ENCODE results near the gene JPH2. TPM values are rescaled to one million over a fixed set of nuclear protein-coding genes. Genes with fewer than 3 reads are reported as not detected.

The JPH2 gene
- total and polyA plus RNA-seq, 10 of the 15 experiments (the other 5 are each of a cell fraction or from before 2014, with no cell fraction given), result 0.16 TPM; not detected in 9

GRCh38 chr20:44112889-44113617 is 73.9 kb downstream of the JPH2 start (continued):
- TF ChIP-seq REST (IDR thresholded peaks at IDR 0.05; ENCODE audit: low read depth, low read length), result no peak
- TF ChIP-seq GABPA (IDR thresholded peaks at IDR 0.05; ENCODE audit: low read depth), result no peak

GRCh38 chr20:44112456-44112855 is 74.5 kb downstream of the JPH2 start:
- BruUV-seq (replicated peaks), result no TSS peak
- FAIRE-seq (no peak), DNase-seq (ENCODE audit: low read depth, low spot score) (no peak), ATAC-seq (no peak)
- no peak overlapping the region for H3K4me2 ChIP-seq (ENCODE audit: control insufficient read depth, insufficient read depth)
- ChIA-PET POLR2A (no interaction called here), CTCF (interaction anchor here (1.1 to 2.2 kb wide), 4 partner anchors 76 to 197 kb away, joined by 3 to 7 read pairs (median 4); no protein-coding TSS in a partner anchor), SMC1A (ENCODE audit: uncharacterized antibody, unreplicated experiment) (no interaction called here), RAD21 (ENCODE audit: unreplicated experiment) (interaction anchor here (0.6 kb wide), 1 partner anchor 78 kb away, joined by 3 read pairs; no protein-coding TSS in a partner anchor)
- TF ChIP-seq RFX5 (IDR thresholded peaks at IDR 0.05; ENCODE audit: low read depth, low read length) (no peak), BHLHE40 (IDR thresholded peaks at IDR 0.05; ENCODE audit: borderline replicate concordance in 1 of 2, low read depth in 2 of 2, low read length in 1 of 2) (no peak), BCLAF1 (IDR thresholded peaks at IDR 0.05) (no peak), E2F8 (IDR thresholded peaks at IDR 0.05; ENCODE audit: low read depth, partially characterized antibody) (no peak), PBX3 (IDR thresholded peaks at IDR 0.05; ENCODE audit: insufficient replicate concordance, low read depth, low read length) (no peak), SRF (IDR thresholded peaks at IDR 0.05; ENCODE audit: low read depth in 2 of 2, low read length in 2 of 2) (no peak)
- WGBS (ENCODE audit: insufficient coverage, insufficient replicate concordance, low lambda C conversion rate, missing lambda C conversion rate), result 27% methylated on average over 6 of the region's 6 CpGs
- no peak overlapping the region for H3K9ac ChIP-seq (ENCODE audit: control insufficient read depth, insufficient read depth, low read length)
- intact Hi-C loops (cut with micrococcal nuclease; ENCODE audit: unreplicated experiment), result no loop called here
- no peaks in the 10 kb centered on the region for H3K79me2 ChIP-seq (ENCODE audit: control insufficient read depth, insufficient read depth, low read length)
- no peaks in the 10 kb centered on the region; a peak in 1 of 4 replicates for H3K36me3 ChIP-seq (ENCODE audit: control insufficient read depth in 2 of 2, insufficient read depth in 2 of 2, low read length in 1 of 2)
- in situ Hi-C loops (cut with MboI), result no loop called here
- H4K20me1 ChIP-seq (ENCODE audit: control insufficient read depth, insufficient read depth), result no peaks in the 10 kb centered on the region
- H3K9me3 ChIP-seq (replicated peaks; ENCODE audit: control insufficient read depth, insufficient read depth, low read length), result peaks cover 4% of the 10 kb centered on the region; the same call in 2 of the 3 replicates
- no peaks in the 10 kb centered on the region for H3K4me1 ChIP-seq (ENCODE audit: control insufficient read depth, insufficient read depth, low read length)
- H2AFZ ChIP-seq (ENCODE audit: control insufficient read depth, low read depth, low read length), result no peak overlapping the region
- no peak overlapping the region for H3K27ac ChIP-seq (ENCODE audit: control insufficient read depth, insufficient read depth)
- no peak overlapping the region for H3K4me3 ChIP-seq
- peaks cover 0 to 2% of the 10 kb centered on the region in 2 experiments; a peak in 2 of 4 replicates for H3K27me3 ChIP-seq (replicated peaks in 1 of 2; ENCODE audit: control insufficient read depth in 2 of 2, insufficient read depth in 2 of 2, low read length in 1 of 2)

Measured in GM12878 (cell line).